Epithelial cell of esophagus (primary cell): Measurements from ENCODE around the gene PODXL2.
A peak's percentile ranks its signal among the peaks of the same experiment; 100 is the strongest.

Experiments
- DNase-seq: peaks from one replicate; pipeline ENCODE4 v3.0.0; 2010; ENCODE audit warnings: low read depth
- H3K4me3 ChIP-seq: 2 replicates; pipeline ENCODE4 v1.5.1; 2011; ENCODE audit warnings: mild to moderate bottlenecking, low read length, control low read depth
- TF ChIP-seq, protein P1 (sequence below): IDR thresholded peaks from 2 replicates; pipeline ENCODE4 v1.5.1; 2011; ENCODE audit warnings: low read depth, mild to moderate bottlenecking, low read length, control low read depth, inconsistent platforms; ENCODE audit not compliant: insufficient read depth; ENCODE audit errors: missing control alignments

The PODXL2 gene

DNA sequence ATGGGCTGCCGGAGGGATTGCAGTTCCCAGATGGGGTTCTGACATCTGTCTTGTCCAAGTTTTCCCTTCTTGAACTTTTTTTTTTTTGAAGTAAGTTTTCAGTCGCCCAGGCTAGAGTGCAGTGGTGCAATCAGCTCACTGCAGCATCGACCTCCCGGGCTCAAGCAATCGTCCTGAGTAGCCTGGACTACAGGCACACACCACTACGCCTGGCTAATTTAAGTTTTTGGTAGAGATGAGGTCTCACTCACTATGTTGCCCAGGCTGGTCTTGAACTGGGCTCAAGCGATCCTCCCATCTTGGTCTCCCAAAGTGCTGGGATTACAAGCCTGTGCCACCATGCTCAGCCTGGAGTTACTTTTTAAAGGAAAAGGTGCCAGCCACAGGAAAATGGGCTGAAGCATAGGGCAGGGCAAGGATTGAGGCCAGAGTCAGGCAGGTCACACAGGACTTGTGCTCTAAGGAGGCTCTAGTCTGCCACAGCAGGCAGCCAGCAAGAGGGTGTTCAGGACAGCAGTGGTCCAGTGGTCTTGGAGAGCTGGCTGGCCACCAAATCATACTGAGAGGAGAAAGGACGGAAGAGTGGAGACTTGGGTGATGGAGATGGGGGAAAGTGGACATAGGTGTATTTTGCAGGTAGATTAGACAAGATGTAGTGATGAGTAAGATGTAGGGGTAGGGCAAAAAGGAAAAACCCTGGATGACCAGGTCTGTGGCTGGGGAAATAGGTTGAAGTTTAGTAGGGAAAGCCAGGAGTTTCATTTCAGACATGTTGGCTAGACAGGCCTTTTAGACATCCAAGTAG, 6.0 kb upstream of the PODXL2 start:
- DNase-seq = no peak
- H3K4me3 ChIP-seq = no peak overlapping the region
- TF ChIP-seq, protein P1, sequence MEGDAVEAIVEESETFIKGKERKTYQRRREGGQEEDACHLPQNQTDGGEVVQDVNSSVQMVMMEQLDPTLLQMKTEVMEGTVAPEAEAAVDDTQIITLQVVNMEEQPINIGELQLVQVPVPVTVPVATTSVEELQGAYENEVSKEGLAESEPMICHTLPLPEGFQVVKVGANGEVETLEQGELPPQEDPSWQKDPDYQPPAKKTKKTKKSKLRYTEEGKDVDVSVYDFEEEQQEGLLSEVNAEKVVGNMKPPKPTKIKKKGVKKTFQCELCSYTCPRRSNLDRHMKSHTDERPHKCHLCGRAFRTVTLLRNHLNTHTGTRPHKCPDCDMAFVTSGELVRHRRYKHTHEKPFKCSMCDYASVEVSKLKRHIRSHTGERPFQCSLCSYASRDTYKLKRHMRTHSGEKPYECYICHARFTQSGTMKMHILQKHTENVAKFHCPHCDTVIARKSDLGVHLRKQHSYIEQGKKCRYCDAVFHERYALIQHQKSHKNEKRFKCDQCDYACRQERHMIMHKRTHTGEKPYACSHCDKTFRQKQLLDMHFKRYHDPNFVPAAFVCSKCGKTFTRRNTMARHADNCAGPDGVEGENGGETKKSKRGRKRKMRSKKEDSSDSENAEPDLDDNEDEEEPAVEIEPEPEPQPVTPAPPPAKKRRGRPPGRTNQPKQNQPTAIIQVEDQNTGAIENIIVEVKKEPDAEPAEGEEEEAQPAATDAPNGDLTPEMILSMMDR = no peak

DNA sequence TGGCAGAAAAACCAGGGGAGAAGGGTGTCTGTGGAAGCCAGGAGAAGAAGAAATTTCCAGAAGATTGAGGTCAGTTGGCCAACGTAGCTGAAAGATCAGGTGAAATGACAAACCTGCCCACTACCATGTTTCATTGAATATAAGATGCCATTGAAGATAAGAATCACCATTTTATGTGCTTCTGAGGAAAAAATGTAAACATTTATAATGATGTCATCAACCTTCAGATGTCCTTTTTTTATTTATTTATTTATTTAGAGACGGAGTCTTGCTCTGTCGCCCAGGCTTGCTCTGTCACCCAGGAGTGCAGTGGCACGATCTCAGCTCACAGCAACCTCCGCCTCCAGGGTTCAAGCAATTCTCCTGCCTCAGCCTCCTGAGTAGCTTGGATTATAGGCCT, 4.9 kb upstream of the PODXL2 start:
- no peak for DNase-seq
- H3K4me3 ChIP-seq = no peak overlapping the region
- TF ChIP-seq, protein P1 = no peak

DNA sequence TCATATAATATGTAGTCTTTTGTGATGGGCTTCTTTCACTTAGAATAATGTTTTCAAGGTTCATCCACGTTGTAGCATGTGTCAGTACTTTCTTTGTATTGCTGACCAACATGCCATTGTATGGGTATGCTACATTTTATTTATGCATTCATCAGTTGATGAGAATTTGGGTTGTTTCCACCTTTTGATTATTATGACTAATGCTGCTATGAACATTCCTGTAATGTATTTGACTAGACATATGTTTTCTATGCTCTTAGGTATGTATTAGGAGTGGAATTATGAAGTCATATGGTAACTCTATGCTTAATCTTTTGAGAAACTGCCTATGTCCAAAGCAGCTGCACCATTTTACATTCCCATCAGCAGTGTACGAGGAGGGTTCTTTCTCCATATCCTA, 3.2 kb upstream of the PODXL2 start:
- TF ChIP-seq, protein P1 = no peak
- no peak overlapping the region for H3K4me3 ChIP-seq
- DNase-seq = no peak

DNA sequence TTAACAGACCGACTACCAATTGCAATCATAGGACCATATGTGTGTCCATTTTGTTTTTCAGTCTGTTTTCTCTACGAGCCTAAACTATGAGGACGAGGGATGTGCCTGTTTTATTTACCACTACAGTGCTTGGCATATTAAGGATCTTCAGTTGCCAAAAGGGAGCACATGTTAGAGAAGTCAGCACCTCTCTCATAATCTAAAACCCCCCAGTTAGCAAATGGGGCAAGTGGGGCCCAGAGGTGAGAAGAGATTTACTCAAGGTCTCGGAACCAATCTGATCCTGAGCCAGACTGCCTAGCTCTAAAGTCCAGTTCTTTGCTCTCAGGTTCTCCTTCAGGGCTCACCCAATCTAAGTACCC, 578 bp upstream of the PODXL2 start:
- H3K4me3 ChIP-seq = no peak overlapping the region
- TF ChIP-seq, protein P1 = no peak
- no peak for DNase-seq

DNA sequence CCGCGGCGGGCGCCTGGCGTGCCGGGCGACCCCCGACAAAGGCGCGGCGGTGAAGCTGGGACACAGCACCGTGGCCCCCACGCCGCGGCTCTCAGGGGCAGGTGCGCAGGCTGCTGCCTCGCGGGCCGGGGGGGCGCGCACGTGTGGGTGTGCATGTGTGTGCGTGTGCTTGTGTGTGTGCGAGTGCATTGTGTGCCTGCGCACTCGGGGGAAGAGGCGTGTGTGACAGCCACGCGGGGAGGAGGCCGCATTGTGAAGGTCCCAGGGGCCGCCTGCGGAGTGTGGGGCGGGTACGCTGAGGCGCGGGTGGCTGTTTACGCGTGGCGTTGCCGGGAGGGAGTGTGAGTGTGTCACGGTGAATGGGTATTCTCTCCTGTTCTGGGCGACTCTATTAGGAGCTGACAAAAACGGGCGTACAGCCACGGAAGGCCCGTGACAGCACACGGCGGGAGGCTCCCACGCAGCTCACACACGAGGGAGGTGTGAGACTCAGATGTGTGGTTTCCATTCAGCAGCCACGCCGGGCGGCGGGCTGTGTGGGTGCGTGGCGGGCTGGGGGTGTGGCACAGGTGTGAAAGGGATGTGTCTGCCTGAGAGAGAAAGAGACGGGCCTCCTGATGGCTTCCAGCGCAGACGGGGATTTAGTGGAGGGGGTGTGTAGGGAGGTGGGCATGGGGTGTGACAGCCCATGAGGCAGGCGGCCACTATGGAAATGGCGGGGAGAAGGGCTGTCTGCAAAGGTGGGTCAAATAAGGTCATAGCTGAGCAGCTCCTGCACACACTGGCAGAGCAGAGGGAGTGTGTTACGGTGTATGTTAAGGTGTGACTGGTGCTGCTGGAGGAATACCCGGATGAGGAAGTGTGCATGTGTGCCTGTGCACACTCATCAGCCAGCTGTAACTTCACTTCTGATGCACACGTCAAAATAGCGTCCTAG, 750 bp downstream of the PODXL2 start:
- H3K4me3 ChIP-seq = peak overlapping the region; percentile 46

DNA sequence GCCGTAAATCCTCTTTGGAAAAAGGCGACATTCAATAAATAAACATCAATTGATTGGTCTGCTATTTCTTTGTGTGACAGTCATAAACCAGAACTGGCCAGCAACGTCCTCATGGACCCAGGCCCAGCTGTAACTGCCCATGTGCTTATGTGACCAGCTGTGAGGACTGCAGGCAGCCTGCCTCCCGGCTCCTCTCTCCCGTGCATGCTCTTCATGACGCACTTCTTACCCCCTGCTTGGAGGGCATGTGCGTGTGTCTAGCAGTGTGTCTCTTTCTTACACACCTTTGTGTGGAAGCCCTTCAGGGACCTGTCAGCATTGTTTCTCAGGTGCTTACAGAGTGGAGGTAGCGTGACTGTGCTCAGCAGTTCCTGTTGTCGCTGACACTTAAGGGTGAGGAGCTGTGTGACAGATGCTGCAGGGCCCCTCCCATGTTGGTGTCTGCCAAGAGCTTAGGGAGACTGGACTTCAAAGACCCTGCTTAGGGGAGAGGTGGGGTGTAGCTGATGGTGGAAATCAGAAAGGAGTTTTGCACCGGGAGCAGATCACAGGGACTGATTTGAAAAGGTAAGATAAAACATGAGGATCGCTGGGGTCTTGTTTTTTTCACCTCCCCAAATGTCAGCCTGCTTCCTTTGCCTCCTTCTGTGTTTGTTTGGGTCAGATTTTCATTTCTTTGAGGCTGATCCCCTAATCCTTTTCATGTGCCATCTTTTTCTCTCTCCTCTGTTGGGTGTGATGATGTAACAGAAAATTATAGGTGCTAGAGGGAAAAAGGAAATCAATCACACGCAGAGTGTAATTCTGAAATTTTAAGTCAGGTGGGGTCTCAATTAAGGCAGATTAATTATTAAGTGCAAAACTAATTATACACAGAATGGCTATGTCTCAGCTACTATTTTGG, 2.1 kb downstream of the PODXL2 start:
- no peak for DNase-seq
- TF ChIP-seq, protein P1 = no peak
- H3K4me3 ChIP-seq = no peak overlapping the region

More for the DNA sequence above, 750 bp downstream of the PODXL2 start:
- TF ChIP-seq, protein P1 = no peak
- no peak for DNase-seq
